Stimulated activated CD8-positive, alpha-beta memory T cell treated with anti-CD3 and anti-CD28 coated beads, Interleukin-7, amount 100 ng/mL, for 48 hours (primary cell): ENCODE measurements around the gene SNW1.

Experiments
- DNase-seq, 2 donors: peaks; one replicate each; pipeline ENCODE4 v3.0.0-alpha.2; 2020; ENCODE audit warnings: low read depth in 1 of 2; ENCODE audit errors: extremely low read depth in 1 of 2

The SNW1 gene

GRCh38 chr14:77674931-77675330 is 86.0 kb downstream of the SNW1 start:
- no peak for DNase-seq

DNA sequence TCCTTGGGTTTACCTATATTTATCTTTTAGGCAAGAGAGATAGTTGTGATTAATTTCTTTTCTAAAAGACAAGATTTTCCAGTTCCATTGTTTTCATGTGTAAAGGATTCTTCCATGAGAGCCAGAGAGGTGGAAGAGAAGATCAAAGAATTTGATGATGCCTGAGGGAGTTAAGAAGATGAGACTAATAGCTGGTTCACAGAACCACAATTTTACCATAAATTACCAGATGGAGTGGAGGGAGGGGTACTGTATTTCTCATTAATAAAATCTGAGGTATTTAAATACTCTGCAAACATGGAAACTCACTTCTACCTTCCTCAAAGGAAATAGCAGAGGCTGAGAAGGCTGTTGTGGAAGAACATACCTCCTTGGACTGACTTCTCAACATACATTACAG is 87.8 kb downstream of the SNW1 start:
- DNase-seq, result no peak
